GM18511 (cell line): ENCODE data around the gene GPATCH3.
"Not testable (repeated sequence)": the region's sequence is repeated elsewhere in the genome, so short reads cannot be mapped to it uniquely, and the experiment has no call there.

Experiments used
- ATAC-seq: cut with Tn5 transposase; IDR thresholded peaks from one replicate; pipeline ENCODE4 v1.9.1; 2021; ENCODE audit warnings: mild to moderate bottlenecking, moderate library complexity; ENCODE audit not compliant: unreplicated experiment

The GPATCH3 gene

DNA sequence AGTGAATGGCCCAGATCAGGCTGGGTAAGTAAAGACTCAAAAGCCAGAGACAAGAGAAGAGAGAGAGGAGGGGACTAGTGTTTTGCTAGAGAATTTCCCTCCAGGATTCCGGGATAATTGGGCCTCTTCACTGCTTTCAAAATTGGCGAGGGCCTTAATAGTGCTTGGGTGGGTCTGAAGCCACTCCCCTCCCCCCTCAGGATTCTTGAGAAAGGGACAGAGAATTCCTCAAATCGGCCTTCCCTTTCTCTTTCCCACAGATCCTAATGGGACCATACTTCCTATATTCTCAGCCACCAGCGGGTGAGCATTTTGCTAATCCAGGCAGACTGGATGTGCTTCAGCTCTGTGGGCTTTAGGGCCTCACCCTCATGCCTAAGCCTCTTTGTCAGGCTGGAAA lies 25.4 kb downstream of the GPATCH3 start:
- ATAC-seq = no peak

DNA sequence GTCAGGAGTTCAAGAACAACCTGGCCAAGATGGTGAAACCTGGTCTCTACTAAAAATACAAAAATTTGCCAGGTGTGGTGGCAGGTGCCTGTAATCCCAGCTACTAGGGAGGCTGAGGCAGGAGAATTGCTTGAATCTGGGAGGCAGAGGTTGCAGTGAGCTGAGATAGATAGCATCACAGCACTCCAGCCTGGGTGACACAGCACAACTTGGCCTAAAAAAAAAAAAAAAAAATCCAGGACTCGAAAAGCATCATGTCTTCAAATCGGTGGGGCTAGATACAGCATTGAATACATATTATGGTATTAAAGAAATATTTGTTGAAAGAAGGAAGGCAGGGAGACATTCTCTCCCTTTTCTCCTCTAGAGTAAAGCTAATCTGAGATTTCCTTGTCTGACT lies 27.2 kb downstream of the GPATCH3 start:
- not testable (repeated sequence) for ATAC-seq

DNA sequence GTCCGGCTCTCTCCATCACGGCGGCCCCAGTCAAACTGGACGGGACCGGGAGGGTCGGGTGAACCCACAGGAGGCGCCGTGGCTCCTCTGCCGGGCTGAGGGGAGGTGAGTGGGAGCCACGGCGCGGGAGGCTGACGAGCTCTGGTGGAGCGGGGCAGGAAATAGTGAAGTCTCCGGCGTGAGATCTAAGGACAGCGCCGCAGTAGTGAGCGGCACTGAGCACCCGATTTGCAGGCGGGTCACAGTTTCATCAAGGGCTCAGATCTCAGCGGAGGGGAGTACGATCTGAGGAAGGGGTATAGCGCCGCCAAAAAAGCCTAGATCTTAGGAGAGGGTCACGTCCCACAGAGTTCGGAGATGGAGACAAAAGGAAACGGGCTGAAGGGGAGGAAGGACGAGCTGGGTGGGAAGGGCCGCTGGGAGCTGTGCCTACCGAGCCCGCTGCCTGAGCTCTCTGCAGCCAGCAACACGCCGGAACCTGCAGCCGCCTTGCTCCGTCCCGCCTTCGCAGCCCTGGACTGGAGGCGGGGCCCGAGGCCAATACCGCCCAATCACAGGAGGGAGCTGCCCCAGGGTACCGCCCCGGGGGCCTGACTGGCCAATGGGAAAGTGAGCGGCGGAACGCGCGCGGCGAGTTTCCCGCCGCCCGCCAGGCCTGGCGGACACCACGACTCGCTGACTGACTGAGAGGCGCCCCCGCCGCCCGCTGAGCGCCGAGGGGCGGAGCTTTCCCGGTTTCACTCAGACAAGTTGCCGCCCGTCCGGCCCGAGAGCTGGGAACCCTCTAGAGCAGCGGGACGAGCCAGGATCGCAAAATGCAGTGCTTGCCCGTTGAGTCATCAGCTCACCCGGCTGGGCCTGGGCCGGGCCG lies 35.4 kb downstream of the GPATCH3 start:
- peak; percentile 86 for ATAC-seq

DNA sequence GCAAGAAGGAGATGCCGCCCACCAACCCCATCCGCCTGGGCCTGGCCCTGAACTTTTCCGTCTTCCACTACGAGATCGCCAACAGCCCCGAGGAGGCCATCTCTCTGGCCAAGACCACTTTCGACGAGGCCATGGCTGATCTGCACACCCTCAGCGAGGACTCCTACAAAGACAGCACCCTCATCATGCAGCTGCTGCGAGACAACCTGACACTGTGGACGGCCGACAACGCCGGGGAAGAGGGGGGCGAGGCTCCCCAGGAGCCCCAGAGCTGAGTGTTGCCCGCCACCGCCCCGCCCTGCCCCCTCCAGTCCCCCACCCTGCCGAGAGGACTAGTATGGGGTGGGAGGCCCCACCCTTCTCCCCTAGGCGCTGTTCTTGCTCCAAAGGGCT lies 36.6 kb downstream of the GPATCH3 start:
- ATAC-seq = no peak

DNA sequence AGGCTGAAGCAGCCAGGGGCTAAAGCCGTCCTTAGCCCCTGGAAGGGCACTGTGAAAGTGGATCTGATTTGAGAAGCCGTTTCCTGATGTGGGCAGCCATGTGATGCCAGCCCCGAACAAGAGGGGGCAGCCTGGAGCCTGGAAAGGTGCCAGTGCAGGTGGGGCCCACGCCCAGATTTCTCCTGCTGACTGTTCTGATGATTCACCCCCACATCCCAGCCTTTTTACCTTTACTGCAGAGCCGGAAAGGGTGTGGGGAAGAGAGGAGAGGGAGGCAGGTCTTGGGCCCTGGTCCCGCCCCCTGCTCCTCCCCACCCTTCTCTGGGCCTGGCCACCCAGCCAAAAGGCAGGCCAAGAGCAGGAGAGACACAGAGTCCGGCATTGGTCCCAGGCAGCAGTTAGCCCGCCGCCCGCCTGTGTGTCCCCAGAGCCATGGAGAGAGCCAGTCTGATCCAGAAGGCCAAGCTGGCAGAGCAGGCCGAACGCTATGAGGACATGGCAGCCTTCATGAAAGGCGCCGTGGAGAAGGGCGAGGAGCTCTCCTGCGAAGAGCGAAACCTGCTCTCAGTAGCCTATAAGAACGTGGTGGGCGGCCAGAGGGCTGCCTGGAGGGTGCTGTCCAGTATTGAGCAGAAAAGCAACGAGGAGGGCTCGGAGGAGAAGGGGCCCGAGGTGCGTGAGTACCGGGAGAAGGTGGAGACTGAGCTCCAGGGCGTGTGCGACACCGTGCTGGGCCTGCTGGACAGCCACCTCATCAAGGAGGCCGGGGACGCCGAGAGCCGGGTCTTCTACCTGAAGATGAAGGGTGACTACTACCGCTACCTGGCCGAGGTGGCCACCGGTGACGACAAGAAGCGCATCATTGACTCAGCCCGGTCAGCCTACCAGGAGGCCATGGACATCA lies 37.2 kb downstream of the GPATCH3 start, which contains the start of gene SFN:
SFN (plus strand) TSS at position 369 of the 904 bp plus-strand sequence; CDS start at position 433, 64 bp downstream.
- no peak for ATAC-seq

DNA sequence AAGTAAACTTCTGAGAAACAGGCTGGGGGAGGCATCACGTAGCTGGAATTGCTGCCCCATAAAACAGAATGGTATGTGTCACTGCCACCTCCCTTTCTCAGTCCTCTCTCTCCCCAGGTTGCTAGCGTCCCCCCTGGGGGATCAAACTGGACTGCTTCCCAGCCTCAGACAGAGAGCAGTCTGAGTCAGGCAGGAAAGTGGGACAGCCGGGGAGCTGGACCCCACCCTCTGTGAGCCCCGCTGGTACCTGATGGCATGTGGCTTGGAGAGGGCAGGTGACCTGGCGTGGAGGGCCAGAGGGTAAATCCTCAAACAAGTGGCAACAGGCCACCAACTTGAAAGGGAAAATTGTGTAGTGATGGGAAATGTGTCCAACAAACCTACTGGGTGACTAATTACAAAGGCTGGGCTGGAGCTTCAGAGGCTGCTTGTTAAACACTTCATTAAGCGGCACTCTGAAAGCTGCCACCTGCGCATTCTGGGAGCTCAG lies 38.3 kb downstream of the GPATCH3 start:
- ATAC-seq = no peak

DNA sequence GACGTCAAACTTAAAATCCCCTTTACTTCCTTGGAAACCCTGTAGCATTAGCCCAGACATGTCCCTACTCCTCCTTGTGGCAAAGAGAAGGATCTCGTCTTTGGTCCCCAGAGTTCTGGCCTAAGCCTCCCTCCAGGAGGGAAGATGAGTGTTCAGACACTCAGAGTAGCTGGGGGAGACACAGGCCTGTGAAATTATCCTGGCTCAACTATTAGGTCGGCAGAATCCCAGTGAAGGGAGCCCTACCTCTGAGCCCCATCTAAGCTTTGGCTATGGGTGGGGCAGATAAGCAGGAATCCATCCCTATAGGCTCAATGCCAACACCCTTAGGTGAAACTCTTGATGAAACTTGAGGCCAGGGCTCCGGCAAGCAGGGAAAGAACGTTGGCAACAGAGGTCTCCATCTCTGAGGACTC lies 39.0 kb downstream of the GPATCH3 start:
- ATAC-seq = no peak

DNA sequence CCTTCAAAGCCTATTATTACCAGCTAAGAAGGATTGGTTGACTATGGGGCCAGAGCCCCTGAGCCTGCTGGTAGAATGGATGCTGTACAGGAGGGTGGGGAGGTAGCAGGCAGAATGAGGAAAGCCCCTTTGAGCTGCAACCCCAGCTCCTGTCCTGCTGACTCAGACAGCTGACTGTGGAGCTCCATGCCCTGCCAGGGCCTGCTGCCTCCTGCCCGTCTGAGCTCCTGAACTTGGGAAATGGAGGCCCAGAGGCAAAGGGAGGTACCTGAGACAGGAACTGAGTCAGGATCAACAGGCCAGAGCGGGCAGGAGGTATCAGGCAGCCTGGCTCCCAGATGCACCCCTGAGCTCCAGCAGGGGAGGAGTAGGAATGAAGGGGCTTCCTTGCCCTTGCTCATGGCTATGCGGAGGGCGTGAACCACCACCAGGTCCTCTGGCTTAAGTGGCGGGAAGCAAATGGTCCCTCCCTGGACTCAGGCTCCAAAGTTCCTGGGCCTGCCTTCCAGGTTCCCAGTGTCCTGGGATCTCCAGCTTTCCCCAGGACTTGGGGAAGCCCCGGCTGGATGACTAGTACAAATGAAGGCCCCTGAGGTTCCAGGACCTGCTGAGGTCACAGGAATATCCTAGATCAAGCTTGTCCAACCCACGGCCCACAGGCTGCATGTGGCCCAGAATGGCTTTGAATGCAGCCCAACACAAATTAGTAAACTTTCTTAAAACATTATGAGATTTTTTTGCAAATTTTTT lies 41.2 kb downstream of the GPATCH3 start:
- ATAC-seq = no peak

DNA sequence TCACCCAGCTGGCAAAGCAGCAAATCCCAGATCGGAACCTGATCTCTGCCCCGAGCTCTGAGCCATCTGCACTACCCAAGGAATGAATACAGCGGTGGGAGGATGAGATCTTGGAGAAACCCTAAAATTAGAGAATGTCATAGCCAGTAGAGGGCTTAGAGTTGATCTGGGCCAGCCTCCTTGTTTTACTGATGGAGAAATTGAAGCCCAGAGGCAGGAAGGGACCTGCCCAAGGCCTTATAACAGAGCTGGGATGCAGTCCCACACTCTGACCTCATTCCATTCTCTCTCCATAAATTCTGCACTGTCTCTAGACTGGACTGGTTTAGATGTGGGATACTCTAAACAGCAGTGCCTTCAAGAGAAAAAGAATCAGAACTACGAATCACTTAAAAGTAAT lies 42.1 kb downstream of the GPATCH3 start:
- ATAC-seq = no peak

DNA sequence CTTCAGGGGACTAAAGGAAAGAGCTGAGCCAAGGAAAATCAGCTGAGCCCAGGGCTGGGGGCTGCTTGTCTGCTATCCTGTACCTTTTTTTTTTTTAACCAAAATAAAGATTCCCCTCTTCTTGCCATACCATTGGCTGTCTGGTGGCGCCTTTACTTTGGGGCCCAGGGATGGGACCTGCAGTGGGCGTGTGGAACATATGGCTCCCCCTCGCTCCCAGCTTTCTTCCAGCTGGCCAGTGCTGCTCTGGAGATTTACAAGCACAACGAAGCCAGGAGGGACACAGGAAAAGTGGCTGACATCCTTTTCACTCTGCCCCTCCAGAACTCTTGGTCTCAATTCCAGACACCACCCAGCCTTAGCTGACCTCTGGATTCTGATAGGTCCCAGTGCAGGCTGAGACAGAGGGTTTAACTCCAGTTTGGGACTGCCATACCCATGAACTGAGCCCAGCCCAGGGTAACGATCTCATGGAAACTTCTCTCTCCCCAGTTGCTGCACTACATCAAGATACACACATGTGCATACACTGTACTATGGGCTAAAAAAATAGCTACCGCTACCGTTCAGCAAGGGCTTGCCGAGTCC lies 42.7 kb downstream of the GPATCH3 start:
- ATAC-seq = no peak

DNA sequence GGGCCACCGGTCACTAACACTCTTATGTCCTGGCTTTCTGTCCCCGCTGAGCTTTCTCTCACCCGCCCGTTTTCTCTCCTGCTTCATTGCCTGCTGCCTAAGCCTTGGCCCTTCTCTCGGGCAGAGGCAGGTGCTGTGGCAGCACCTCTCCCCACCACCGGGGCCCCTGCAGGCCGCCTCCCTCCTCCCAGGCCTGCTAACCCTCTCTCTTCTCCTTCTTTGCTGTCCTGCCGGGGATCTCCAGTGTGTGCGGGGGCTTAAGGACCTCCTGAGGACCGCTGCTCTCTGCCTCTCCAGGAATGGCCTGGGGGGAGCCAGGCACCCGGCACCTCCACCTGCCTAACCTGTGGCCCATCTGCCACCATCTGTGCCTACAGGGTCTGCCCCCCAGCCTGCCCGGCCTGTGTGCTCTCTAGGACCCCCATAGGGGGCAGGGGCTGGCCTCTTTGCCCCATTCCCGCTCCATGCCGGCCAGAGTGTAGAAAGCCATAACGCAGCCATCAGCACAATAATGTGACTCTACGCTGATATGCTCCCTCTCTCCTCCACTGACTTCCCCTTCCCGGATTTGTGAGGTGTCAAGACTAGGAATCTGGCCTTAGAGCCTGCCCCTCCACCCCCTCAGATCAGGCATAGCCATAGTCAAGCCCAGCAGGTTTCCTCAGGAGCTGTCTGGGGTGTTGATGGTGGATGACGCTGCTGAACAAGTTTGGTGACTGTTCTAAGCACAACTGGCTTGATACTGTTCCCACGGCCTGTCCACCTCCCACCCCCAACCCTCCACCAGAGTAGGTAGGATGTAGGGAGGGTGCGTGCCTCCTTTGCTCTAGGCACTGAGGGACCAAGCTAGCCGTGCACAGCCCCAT lies 43.4 kb downstream of the GPATCH3 start:
- ATAC-seq = no peak

DNA sequence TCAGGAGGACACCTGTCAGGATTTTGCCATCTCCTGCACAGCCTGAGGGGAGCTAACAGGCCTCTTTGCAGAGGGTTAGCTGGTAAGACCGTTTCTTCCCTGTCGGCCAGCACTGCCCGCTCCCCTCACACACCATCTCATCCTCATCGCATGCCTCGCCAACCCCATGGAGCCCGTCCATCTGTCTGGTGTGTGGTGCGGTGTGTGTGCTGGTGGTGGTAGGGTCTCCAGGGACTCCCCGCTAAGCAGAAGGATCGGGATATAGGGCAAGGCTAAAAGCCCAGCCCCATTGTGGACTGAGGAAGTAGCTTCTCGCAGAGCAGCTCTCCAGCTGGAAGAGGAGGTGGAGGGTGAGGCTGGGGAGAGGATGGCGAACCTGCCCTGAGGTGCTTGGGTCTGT lies 44.1 kb downstream of the GPATCH3 start:
- no peak for ATAC-seq

DNA sequence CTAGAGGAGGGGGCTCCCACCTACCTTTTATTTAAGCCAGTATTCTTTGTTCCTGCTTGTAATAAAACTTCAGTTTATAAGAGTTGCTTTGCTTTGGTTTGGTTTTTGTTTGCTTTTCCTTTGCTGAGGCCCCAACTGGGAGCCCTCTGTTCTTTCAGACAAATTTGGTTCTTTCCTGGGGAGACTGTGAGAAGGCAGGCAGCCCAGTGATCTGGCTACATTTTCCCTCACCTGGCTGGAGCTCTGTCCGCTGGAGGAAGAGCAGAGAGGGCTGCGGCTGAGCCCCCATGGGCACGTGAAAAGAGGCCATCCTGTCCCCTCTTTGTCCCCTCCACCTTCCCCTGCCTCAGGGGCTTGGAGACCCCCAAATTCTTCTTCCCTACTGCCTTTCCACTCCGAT lies 44.6 kb downstream of the GPATCH3 start:
- no peak for ATAC-seq

DNA sequence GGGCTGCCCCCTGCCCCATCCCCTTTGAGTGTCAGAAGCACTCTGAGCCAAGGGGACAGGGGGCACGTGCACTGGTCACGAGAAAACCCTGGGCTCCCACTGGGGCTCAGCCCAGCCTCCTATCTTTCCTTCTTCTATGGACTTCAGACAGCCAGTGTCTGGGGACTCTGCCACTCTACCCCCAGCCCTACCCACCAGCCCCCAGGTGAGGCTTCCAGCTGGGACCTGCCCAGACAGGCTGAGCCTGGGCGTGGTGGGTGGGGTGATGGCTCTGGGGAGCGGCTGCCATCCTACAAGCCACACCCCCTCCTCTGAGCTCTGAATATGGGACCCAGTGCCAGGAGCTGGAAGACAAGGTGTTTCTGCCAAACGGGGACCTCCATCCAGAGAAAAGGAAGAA lies 45.4 kb downstream of the GPATCH3 start:
- no peak for ATAC-seq

DNA sequence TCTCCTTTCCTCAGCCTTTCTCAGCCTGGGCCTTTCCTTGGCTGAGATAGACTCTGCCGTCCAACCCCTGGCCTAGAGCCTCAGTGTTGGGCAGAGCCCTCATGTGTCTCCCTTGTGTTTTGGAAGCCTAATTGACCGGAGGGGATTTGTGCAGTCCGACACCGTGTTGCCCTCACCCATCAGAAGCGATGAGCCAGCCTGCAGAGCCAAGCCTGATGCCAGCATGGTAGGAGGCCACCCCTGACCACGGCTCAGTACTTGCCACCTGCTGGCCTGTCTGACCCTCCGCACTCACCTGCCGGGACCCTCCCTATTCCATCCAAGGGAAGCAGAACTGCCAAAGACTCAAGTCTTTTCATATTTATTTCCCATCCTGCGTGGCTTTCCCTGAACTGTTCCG lies 46.7 kb downstream of the GPATCH3 start:
- no peak for ATAC-seq

DNA sequence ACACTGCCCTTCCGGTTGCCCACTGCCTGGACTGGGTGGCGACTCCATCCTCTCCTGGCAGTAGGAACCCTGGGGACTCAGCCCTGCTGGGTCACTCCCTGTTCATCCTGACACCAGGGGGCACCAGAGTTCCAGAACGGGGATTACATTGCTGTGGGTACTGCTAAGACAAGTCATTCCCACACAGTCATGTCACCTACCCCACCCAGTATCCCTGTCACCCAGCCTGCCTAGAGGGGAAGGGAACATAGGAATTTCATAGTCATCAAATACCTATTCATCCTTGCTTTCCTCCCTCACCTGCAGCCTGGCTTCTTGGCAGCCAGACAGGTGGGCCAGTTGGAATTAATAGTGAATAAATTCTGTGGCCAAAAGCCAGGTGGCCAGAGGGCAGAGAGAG lies 47.1 kb downstream of the GPATCH3 start:
- ATAC-seq = no peak

DNA sequence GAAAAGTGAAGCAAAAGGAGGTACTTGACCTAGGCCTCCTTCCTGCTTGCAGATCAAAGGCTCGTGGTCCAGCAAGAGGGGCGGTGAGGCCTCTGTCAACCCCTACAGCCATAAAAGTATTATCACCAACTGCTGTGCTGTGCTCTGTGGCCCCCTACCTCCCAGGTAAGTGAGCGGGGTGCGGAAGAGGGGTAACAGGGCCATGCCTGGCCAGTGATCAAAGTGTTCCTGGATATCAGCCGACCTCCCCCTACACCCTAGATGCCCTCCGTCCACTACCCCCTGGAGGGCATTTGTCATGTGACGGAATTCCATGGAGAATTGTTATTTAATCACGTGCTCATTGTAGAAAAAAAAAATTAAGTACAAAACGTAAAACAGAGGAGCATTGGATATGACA lies 47.6 kb downstream of the GPATCH3 start:
- no peak for ATAC-seq

DNA sequence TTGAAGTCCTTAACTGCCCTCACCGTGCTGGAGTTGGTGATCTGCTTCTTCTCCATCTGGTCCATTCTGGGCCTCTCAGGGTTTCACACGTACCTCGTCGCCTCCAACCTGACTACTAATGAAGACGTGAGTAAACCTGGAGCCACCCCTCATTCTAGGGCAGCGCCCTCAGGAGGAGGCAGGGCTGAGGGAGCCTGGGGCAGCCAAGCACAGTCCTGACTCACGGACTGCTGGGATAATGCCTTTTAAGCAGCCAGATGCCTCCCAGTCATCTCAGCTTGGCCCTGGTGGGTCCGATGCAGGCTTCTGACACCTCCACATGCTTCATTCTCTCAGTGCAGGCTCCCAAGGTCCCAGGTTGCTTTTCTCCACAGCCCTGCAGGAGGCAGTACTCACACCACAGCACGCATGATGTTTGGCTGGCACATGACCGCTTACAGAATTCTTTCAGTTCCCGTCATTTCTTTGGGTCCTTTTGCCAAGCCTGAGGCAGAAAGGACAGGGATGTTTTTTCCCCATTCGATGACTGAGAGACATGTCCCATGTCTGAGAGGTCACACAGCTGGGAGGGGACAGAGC lies 49.1 kb downstream of the GPATCH3 start:
- no peak for ATAC-seq
